Mesenteric fat pad (tissue), 1 donor: ENCODE measurements around the gene NKD2. TPM values are rescaled to one million over a fixed set of nuclear protein-coding genes. Genes with fewer than 3 reads are reported as not detected.

Source experiments
- DNase-seq: peaks from one replicate; pipeline ENCODE4 v3.0.0-alpha.2; 2020; ENCODE audit warnings: low spot score
- total RNA-seq: library from RNA; stranded (reverse); fragmentation: NEBNext Ultra II Directional; extraction: Animal tissue kit (Norgen Biotek cat#: 25700); gene quantifications from one replicate; pipeline ENCODE4 v1.2.1, GENCODE V29; 2021
- donor health status: DM: yes; HTN: yes; CAD: no.

NKD2 gene
- total RNA-seq, 1 donor from 2014 or later: 17.1 TPM

- DNase-seq: no peak
Observed at GRCh38 chr5:1039706-1040260, 31.2 kb downstream of the NKD2 start.

GRCh38 chr5:1040571-1040970 lies 32.0 kb downstream of the NKD2 start:
- DNase-seq: no peak

DNA sequence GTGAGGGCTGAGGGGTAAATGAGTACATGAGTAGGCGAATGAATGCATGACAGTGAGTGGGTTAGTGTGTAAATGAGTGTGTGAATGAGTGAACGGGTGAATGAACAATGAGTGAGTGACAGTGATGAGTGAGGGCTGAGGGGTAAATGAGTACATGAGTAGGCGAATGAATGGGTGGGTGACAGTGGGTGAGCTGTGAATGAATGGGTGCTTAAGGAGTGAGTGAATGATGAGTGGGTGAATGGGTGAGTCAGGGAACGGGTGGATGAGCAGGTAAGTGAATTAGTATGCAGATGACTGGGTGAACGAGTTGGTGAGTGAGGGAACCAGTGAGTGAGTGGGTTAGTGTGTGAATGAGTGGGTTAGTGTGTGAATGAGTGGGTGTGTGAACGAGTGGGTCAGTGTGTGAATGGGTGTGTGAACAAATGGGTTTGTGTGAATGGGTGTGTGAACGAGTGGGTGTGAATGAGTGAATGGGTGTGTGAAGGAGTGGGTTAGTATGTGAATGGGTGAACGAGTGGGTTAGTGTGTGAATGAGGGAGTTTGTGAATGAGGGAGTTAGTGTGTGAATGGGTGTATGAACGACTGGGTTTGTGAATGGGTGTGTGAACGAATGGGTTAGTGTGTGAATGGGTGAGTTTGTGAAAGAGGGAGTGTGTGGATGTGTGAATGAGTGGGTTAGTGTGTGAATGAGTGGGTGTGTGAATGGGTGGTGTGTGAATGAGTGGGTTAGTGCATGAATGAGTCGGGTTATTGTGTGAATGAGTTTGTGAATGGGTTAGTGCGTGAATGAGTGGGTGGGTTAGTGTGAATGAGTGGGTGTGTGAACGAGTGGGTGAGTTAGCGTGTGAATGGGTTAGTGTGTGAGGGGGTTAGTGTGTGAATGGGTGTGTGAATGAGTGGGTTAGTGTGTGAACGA lies 32.9 kb downstream of the NKD2 start:
- DNase-seq: no peak

GRCh38 chr5:1042626-1043025 lies 34.0 kb downstream of the NKD2 start:
- no peak for DNase-seq

DNA sequence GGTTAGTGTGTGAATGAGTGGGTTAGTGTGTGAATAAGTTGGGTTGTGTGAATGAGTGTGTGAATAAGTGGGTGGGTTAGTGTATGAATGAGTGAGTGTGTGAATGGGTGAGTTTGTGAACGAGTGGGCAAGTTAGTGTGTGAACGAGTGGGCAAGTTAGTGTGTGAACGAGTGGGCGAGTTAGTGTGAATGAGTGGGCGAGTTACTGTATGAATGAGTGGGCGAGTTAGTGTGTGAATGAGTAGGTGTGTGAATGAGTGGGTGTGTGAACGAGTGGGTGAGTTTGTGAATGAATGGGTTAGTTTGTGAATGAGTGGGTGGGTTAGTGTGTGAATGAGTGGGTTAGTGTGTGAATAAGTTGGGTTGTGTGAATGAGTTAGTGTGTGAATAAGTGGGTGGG lies 34.7 kb downstream of the NKD2 start:
- DNase-seq: no peak

DNA sequence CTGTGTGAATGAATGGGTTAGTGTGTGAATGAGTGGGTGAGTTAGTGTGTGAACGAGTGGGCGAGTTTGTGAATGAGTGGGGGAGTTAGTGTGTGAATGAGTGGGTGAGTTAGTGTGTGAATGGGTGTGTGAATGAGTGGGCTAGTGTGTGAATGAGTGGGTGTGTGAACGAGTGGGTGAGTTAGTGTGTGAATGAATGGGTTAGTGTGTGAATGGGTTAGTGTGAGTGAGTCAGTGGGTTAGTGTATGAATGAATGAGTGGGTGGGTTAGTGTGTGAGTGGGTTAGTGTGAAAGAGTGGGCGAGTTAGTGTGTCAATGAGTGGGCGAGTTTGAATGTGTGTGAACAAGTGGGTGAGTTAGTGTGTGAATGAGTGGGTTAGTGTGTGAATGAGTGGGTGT lies 35.5 kb downstream of the NKD2 start:
- no peak for DNase-seq

GRCh38 chr5:1045960-1046560 lies 37.5 kb downstream of the NKD2 start:
- no peak for DNase-seq

DNA sequence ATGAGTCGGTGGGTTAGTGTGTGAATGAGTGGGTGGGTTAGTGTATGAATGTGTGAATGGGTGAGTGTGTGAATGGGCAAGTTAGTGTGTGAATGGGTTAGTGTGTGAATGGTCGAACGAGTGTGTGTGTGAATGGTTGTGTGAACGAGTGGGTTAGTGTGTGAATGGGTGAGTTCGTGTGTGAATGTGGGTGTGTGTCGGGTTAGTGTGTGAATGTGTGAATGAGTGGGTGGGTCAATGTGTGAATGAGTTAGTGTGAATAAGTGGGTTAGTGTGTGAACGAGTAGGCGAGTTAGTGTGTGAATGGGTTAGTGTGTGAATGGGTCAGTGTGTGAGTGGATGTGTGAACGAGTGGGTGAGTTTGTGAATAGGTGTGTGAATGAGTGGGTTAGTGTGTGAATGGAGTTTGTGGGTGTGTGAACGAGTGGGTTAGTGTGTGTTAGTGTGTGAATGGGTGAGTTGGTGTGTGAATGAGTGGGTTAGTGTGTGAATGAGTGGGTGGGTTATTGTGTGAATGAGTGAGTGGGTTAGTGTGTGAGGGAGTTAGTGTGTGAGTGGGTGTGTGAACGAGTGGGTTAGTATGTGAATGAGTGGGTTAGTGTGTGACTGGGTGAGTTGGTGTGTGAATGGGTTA lies 38.8 kb downstream of the NKD2 start:
- no peak for DNase-seq

DNA sequence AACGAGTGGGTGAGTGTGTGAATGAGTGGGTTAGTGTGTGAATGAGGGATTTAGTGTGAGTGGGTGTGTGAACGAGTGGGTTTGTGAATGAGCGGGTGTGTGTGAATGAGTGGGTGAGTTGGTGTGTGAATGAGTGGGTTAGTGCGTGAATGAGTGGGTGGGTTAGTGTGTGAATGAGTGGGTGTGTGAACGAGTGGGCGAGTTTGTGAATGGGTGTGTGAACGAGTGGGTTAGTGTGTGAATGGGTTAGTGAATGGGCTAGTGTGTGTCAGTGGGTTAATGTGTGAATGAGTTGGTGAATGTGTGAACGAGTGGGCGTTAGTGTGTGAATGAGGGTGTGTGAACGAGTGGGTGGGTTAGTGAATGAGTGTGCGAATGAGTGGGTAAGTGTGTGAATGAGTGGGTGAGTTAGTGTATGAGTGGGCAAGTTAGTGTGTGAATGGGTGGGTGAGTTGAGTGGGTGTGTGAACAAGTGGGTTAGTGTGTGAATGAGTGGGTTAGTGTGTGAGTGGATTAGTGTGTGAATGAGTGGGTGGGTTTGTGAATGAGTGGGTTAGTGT lies 39.6 kb downstream of the NKD2 start:
- no peak for DNase-seq

DNA sequence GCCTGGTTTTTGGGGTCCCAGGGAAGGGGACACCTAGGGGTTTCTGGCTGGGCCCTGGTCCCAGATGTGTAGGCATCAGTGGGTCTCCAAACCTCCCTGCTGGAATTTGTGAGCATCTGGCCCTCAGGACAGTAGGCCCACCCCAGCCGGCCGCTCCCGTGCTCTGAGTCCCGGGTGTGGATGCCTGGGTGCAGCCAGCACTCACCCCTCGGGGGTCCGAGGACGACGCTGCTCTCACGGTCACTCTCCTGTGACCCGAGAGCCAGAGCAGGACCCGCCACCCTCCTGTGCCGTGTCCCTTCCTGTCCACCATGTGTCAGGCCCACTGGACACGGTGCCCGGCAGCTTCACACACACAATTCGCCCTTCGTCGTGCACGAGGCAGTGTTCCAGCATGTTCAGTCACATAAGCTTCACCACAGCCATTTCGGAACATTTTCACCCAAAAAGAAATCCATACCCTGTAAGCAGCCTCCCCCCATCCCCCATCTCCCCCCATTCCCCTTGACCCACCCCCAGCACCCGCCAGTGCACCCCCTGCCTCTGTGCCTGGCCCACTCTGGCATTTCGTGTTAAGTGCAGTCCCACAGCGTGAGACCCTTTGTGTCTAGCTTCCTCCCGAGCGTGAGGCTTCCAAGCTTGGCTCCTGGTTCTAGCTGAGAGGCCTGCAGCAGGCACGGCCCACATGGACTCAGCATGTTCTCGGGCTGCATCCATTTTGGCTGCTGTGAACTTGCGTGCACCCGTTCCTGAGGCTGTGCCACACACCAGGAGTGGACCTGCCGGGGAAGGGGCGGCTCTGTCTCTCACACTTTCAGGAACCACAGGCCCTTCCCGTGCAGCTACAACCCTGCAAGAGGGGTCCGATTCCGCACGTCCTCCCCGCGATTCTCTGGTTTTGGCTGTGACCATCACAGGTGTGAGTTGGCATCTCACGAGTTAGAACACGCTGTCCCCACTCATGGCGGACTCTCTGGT lies 40.5 kb downstream of the NKD2 start:
- no peak for DNase-seq

DNA sequence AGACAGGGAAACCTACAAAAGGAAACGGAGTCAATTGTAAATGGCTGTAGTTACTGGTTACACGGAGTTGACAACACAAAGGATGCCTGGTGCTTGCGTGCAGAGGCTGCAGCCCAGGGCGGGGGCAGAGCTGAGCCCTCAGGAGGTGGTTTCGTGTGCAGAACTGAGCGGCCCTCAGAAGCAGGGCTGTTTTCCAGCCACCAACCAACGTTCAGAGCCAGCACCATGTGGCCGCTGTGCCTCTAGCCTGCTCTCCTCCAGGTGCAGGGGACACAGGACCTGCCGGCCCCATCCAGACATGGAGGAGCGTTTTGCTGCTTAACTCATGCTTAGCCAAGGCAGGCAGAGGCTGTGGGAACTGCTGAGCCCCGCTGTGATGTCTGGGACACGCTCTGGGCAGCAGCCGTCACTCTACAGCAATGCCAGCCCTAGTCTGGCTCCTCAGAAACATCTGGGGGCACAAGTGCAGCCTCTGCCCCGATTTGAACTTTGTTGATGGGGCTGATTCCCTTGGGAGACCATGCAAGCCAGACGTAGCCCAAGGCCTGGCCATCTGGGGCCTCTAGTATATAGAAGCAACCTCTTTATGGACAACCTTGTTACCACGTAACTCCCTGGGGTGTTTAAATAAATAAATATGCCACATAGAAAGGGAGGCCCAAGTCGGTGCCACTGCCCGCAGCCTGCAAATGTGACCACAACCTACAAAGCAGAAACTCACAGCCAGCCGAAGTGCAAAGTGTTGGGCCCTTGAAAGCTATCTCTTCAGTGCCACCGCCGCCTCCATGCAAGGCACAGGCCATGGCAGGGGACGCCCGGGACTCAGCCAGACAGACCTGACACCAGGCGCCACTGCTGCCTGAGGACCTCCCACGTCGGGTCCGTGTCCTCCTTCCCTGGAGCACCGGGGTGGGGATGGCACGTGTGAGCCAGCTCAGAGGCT lies 42.1 kb downstream of the NKD2 start:
- no peak for DNase-seq

DNA sequence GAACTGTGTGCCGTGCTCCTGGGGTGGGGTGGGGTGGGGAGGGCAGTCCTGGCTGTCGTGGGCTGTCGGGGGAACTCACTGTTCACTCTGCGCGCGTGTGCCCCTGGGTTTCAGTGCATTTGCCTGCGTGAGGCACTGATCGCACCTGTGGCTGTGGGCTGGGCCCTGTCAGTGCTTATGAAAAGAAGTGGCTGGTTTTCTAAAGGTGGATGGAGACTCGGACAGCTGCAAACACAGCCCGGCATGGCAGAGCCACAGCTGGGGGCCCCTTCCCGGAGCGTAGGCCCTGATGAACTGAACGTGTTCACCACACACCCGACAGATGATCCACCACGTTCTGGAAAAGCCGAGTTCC lies 42.7 kb downstream of the NKD2 start:
- DNase-seq: no peak

DNA sequence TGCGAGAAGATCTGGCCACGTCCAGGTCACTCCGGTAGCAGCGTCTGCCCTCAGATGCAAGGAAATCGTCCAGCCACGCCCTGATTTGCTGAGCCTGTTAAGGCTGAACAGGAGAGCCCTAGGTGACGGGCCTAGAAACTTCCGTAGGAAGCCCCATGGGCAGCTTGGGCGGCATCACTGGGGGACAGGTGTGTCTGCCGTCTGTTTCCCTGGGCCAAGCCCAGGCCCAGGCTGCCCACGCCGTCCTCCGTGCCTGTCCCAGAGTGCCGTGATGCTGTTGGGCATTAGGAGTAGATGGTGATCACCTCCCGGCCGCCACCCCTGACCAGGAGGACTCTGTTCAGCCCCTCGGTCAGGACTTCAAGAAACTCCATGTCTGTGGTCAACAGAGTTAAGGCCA lies 43.5 kb downstream of the NKD2 start:
- DNase-seq: no peak

DNA sequence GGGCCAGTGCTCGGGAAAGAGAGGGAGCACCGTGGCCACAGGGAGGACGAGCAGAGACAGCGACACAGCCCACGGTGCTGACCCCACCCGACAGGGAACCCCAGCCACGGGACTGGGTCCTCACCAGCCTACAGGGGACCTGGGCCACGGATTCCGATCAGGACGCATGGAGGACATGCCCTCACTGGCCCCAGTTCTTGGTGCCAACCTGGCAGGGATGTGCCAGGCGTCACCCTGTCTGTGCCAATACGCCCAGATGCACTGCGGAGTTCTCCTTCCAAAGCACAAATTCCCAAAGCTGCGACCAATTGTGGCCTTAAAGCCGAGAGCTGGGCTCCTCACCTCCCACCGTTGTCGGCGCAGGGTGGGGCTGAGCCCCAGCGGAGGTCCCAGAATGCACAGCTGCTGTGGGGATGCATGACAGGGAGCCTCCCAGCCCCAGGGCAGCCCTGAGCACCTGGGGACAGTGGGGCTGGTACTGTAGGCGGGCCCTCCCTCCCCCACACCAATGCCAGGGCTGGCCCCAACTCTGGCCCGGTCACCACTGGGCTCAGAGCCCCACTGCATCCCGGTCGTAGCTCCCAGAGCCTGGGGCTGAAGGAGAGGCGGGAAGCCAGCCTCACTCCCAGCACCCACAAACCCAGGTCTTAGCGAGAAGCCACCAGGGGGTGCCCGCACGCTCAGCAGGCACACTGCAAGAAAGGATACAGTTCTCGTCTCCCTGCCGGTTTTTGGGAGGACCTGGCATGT lies 44.2 kb downstream of the NKD2 start:
- DNase-seq: no peak

DNA sequence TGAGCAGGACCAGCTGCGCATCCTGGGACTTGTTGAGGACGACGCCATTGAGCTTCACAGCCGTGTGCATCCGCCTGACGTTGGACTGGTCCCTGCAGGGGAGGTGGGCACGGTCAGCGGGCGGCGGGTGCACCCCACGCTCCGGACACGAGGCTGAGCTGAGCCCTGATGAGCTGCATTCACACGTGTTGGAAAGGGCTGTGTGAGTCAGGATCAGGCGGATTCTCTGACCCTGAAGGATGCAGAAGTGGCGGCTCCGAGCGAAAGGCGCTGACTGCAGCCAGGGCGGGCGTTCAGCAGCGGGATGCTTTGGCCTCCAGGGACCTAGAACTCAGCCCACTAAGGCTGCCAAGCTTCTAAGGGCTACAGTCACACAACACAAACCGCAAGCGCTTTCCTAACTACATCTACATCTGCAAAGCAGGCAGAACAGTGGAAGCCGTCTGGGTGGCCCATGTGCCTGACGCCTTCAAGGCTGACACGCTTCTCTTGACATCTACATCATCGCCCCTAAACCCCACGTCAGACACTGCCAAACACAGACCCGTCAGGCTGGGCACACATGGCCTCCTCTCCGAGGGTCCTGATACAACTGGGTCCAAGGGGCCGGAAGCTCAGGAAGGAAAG lies 44.9 kb downstream of the NKD2 start:
- no peak for DNase-seq

DNA sequence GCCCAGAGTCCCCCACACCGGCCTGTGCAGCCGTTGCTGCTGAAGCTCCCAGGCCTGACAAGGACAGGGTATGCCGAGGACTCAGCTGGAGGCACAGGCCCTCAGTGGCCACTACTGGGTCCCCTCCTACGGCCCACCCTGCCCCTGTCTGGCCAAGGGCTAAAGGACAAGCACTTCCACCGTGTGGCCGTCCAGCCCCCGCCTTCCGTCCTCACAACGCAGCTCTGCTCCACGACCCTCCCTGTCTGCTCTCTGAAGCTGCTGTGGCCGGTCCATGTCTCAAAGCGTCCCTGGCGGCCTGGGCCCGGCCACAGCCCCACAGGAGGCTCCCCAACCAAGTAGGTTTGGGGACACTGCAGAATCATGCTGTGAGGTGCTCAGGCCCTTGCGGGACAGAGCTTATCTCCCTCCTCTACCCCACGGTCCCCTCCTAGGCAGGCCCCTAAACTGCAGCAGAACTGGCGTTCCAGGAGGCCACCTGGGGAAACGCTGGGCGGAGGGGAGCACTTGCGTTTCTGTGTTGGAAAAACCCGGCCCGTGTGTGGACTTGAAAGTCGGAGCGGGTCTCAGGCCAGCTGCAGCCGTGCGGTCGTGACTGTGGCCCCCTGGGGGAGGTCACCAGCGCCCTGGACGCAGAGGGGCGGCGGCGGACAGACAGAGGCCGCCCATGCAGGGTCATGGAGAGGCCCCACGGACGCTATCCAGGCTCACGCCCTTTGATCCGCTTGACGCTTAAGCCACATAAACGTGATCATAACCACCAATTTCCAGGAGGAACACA lies 45.6 kb downstream of the NKD2 start:
- no peak for DNase-seq
